ENCODE measurements around the gene MED26. TPM values are rescaled to one million over a fixed set of nuclear protein-coding genes. Genes with fewer than 3 reads are reported as not detected.

MED26 gene
- total RNA-seq, 1 donor from 2014 or later, result 6.3 TPM

DNA sequence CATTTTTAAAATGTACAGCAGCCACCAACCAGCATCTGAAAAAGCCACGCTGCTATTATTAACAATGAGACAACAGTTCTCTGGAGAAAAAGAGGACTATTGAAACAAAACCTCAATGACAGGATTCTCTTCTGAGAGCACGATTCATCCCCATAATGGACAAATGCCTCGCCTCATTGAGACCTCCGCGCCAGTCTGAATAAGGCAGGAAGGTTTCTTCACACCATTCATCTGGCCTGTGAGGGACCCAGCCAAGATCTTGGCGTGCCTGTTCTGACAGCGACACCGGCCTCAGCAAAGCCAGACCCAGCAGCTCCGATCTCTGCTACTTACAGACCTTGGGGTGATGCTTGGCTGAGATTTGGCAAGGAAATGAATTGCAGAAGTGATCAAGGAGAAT is 17.1 kb upstream of the MED26 start:
- no peak for ATAC-seq

DNA sequence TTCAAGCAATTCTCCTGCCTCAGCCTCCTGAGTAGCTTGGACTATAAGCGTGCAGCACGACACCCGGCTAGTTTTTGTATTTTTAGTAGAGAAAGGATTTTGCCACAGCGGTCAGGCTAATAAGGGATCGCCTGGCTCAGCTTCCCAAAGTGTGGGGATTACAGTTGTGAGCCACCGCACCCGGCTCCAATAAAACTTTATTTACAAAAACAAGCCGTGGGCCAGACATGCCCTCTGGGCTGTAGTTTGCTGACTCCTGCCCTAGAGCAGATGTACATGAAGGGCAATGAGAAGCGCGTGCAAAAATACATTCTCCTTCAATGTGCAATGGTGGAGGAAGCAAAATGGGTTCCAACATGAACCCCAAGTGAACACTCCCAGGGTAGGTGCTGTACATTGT is 13.7 kb upstream of the MED26 start:
- ATAC-seq, result no peak

DNA sequence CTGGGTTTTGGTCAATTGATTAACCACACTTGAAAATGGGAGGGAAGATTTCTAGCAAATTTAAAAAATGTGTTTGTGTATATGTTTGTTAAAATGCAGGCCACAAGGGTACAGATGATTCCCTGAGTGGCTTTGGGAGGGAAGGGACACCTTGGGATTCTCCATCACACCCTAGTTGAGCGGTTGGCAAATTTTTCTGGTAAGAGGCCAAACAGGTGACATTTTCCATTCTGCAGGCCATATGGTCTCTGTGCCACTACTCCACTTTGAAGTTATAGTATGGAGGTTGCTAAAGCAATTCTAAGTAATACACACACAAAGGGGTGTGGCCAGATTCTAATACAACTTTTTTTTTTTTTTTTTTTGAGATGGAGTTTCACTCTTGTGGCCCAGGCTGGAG is 12.9 kb upstream of the MED26 start:
- no peak for ATAC-seq

DNA sequence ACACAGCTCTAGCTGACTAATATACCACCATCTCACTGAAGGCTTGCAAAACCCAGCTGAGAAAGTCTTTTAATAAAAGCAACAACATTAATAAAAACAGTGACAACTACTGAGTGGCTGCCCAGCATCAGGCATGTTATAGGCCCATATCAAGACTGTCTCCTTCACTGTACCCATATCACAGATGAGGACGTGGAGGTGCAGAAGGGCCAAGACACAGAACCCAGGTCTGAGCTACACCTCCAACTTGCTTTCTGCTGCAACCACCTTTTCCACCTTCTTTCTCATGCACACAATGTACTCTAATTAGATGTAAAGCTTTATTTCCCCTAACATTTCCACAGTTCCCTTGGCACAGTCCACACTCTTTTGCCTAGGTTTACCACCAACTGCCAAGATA is 10.7 kb upstream of the MED26 start:
- ATAC-seq, result no peak

DNA sequence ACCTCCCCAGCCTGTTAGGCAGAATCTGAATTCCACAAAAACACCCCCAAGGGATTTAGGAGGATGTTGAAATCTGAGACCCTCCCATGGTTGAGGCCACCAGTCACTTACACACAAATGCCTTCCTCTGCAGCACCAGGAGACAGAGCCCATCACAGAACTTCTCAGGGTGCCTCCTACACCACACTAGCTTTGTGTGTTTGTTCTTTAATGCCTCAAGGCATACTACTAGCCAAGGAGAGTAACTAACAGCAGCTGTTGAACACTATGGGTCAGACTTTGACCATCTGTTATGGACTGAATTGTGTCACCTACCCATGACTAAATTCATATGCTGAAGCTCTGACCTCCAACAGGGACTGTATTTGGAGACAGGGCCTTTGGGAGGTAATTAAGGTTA is 9.5 kb upstream of the MED26 start:
- no peak for ATAC-seq

DNA sequence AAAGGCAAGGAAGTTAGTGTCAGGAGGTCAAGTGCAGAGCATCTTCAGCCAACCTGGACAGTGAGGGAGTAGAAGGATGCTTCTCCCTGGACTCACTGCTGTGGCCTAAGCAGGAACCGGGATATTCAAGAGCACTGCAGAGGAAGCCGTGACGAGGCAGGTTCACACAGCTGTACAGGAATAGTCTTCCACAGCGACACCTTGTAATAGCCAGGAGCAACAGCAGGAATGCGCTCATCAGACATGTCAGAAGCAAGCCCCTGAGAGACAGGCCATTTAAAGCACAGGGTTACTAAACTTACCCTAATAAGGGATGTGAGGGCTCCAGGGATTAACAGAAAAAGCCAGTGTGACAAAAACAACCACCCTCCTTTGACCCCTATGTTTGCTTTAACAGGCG is 3.5 kb upstream of the MED26 start:
- ATAC-seq, result no peak

DNA sequence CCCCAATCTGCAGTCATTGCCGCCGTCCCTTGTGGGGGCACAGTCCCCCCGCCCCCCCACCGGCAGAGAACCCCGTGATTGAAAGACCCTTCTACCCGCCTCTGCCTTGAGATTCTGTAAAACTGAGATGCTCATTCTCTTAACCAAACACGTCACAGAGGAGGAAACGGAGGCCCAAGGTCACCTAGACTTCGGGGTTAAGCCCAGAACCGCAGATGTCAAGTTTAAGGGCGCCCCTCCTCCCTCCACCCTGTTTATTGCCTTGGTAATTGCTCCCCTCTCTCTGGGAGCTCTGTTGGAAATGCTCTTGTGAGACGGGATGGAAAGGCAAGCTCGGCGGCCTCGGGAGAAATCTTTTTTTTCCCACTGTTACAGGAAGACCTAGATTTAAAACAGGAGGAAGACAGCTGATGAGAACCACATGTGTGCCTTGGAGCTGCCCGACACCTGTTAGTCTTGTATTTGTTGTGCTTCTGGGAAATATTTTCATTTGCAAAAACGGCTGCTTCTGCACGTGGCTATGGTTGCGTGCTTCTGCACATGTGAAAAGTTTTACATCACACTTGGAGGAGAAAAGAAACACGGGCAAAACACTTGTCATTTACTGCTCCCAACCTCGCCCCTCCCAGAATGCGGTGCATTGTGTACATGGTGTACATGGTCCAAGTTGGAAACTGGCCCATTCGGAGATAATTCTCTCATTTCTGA is 1.1 kb upstream of the MED26 start:
- no peak for ATAC-seq

DNA sequence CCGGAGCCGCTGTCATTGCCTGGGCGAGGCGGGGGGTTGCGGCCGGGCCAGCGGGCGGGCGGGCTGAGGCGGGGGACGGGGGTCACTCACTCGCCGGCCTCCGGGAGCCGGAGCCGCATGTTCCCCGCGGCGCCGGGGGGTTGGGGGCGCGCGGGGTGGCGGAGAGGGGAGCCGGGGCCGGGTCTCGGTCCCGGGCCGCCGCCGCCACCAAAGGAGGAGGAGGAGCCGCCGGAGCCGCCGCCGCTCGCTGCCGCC is 149 bp downstream of the MED26 start:
- no peak for ATAC-seq

DNA sequence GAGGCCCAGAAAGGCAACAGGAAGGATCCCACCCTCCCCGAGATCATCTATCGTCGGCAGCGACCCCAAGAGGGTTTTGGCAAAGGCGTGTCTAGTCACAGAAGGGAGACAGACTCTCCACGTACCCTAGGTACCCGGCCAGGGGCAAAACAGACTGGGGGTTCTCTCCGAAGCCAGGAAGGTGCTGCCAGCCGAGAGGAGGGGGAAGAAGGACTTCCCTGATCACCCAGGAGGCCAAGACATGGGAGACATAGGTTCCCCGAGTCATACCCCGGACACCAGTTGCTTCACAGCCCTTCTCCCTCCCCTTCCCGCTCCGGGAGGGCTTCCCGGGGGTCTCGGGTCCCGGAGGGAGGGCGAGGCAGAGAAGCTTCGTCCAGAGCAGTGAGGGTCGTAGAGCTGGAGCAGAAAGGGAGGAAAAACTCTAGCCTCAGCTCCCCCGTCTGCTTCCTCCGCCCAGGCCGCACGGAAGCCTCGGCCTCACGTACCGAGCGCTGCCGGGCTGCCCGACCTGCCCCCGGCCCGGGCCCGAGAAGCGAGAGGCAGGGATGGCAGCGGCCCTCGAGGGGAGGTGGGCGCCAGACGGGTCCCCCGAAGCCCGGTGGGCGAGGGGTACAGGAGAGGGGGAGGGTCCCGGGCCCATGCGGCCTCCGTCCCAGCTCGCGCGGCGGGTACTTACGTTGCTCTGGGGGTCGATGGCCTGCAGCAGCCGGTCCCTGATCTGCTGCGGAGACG is 644 bp downstream of the MED26 start:
- peak; percentile 10 for ATAC-seq

DNA sequence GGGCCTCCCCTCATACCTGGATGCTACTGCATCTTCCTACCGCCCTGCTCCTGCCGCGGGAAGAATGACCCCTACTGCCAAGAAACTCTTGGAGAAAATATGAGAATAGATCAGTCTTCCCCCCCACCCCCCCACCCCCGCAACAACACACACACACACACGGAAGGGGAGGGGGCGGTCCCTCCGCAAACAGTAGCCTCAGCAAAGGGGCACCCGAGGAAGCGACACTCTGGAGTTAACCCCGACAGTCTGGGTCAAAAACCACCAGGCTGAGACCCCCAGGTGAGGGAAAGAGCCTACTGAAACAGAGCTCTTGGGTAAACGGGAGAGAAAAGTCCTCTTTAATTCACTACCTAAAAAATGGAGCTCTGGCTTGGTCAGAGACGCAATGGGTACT is 1.2 kb downstream of the MED26 start:
- ATAC-seq, result no peak

DNA sequence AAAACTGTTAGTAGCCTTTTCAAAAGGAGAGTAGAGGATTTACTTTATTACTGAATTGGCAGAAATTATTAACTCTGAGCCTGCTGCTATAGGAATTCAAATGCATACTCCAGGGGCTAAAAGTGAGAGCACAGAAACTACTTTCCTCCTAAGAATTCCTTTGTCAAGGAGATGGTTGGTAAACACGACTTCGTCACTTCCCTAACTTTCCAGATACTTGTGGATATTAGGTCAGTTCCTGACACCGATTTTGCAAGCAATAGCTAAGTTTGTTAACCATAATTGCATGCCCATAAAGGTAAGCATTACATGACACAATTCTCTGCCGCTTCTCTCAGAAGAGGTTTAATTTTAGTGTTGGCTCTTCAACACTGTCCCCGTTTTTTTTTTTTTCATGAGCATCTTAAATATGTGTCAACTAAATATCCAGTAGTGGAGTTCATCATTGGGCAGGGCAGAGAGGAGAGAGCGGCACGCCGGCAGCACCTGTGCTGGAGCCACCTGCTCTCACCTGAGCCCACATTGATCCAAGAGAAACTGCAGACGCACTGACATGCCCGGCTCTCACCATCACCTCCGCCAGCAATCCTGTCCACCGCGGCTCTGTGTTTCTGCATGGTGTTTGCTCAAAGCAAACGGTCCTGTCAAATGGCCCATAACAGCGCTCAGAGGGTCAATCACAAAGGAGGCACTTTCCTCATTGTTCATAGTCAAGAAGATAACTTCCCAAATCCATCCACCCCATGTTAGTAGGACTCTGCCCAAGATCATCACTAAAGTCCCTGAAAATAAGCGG is 2.6 kb downstream of the MED26 start:
- no peak for ATAC-seq

DNA sequence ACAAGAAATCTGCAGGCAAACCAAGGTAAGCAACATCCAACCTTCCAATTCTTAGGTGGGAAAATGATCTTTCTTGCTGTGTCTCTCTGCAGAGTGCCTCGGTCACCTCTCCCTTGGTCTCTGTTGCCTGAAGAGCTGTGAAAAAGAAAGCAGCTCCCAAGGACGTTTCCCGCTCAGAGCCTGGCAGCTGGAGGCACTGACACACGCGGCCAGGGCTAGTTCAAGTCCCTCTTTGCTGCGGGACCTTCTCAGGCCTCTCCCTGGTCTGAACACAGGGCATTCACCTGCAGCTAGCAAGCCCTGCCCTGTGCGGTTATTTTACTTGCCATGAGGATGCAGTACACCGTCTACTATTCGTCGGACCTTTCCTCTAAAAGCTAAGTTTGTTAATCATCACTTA is 3.8 kb downstream of the MED26 start:
- no peak for ATAC-seq

DNA sequence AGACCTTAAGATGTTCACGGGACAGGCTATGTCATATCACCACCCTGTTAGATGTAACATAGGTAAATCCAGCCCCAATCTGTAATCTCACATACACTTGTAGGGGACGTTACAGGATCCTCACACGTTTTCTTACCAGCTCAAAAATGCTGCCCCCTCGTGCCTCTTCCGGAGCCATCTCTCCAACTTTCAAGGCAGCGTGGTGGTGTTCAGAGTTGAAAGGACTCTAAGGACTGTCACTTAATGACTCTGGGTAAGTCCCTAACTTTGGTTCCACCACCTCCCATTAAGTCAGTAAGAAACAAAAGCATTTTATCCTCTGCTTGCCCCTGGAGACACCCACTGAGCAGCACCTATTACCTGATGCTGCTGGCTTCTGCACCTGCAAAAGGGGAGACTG is 4.4 kb downstream of the MED26 start:
- ATAC-seq, result no peak

DNA sequence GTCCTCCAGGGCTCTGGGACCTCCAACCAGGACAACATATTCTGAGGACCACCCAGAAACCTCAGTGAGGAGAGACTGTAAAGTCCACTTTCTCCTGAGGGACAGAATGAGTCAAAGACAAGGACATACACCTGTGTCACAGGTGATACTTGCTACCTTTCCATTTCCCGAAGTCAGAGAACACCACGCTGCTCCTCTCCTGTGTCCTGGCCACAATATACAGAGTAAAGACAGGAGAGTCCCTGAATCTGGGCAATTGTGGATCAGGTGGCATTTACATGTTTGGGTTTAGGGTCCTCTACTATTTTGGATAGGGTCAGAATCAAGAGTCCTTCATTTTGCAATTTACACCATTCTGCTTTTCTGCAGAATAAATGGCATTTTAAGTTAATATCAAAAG is 4.9 kb downstream of the MED26 start:
- ATAC-seq, result no peak

DNA sequence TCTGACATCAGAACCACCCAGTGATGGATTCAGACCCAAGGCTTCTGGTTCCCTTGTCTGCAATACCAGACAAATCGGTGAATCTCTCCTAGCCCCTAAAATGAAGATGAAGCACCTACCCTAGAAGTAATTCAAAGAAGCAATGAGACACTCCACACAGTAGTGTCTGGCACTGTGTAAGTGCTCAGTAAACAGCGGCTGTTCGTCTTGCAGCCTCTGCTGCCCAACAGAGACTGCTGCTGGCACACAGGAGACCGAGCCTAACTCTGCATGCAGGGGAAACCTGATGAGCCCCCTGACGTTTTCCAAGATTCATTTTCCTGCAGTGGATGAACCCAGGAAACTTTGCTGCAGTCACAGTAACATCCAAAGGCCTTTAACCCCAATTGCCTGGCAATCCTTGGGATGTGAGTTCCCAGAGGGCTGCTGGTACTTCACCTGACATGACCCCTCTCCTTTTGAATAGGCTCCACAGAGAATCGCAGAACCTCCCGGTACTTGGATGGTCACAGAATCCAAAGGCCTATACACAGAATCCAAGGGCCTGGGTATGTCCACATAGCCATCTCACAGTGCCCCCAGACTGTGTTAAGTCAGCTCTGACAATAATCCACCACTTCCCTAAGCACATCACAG is 6.7 kb downstream of the MED26 start:
- no peak for ATAC-seq

DNA sequence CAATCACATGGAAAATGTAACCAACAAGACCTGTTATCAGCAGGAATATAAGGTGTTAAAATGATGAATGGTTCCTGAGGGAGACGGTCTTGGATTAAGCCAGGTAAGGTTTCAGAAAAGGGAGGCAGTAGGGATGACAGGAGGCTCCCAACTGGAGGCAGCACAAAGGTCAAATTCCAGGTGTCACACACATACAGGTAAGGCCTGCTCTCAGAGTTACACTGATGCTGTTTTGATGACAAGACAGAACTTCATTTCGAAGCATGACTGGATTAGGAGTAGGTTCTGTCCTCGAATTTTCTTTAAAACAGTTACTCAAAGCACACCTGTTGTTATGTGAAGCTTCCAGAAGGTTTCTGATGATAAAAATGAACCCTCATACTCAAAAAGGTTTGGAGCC is 7.4 kb downstream of the MED26 start:
- ATAC-seq, result no peak

DNA sequence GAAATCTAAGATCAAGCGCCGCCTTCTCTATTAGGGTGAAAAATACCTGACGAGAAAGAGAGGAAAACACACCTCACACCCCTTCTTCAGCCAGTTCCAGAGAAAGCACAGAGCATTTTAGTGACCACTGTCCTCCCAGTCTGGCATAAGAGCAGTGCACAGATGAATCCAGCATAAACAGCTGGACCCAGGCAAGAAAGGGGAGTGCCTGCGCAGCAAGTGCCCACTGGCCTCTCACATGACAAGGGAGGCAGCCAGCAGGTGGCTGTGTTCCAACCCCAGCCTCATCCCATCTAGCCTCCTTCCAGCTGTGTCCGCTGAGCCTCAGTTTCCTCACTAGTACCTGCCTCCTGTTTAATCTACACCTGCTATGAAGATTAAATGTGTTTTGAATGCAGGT is 8.0 kb downstream of the MED26 start:
- no peak for ATAC-seq

DNA sequence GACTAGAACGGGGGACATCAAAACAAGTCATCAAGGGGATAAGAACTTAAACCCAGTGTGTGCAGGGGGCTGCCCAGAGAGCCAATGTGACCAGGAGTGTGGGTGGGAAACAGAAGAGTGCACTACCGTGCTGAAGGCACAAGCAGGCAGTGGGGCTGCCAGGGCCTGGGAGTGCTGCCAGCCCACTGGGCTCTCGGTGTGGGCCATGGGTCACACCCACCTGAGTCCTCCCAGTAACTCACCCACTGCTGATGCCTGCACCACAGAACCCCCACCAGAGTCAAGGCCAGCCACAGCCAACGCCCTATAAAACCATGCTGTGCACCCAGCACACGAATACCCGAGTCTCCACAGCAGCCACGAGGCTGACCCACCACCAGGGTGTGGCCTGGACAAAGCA is 8.5 kb downstream of the MED26 start:
- no peak for ATAC-seq

DNA sequence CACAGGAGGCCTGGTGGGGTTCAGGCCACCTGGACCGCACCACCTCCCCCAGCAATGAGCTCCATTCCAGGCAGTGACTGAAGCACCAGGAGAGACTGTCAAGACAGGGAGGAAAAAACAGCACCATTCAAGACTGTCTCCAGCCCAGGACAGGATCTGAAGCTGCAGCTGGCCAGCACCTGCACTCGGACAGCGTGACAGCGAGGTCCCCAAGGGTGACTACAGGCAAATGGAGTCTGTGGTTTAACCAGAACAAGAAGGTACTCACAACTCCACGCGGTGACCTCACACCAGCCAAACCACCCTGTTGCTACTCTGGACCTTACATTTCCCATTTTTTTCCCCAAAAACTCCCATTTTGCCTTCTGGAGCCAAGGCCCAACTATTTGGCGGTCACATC is 9.8 kb downstream of the MED26 start:
- ATAC-seq, result no peak

DNA sequence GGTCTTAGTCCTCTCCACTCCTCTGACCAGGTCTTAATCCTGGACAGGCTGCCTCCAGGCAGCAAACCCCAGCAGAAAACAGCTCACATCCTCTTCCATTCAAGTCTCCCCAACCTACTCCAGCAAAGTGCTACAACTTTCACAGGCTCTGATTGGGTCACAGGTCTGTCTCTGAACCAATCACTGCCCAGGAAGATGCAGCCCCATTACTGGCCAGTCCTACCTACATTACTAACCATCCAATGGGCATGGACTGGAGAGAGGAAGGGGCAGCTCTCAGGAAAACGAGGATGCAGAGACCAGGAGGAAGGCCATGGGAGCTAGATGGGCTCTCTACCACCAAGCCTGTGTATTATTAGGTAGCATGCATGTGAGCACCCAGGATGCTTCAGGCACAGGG is 12.2 kb downstream of the MED26 start:
- no peak for ATAC-seq

DNA sequence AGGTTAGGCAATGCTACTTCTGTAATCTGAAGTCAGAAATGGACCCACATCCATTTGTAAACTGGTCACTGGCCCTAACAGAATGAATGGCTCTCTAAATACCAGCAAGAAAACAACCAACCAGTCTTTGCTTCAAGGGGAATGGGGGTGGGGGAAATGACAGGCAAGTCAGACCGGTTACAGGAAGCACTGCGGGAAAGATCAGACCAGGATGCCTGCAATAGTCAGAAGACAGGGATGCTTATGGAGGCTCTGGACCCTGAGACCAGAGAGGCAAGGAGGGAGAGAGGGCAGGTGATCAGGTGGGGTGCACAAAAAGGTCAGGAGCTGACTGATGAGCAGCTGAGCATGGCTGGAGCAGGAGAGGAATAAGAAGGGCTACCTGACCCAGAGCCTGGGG is 13.1 kb downstream of the MED26 start:
- ATAC-seq, result no peak

DNA sequence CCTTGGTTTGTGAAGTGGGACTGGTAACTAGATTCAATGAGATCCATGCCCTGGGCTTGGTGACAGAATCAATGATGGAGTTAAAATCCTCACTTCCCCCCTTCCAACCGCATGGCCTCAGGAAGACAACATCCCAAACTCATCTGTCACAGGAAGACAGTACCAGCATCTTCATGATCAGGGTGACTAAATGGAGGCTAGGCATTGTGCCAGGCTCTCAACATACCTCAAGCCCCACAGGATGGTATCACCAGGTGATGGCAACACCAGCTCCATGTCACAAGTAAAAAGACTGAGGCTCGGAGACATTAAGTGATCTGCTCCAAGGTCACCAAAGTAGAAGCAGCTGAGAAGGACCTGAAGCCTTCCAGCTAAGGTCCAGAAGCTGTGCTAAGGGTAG is 14.2 kb downstream of the MED26 start:
- no peak for ATAC-seq

DNA sequence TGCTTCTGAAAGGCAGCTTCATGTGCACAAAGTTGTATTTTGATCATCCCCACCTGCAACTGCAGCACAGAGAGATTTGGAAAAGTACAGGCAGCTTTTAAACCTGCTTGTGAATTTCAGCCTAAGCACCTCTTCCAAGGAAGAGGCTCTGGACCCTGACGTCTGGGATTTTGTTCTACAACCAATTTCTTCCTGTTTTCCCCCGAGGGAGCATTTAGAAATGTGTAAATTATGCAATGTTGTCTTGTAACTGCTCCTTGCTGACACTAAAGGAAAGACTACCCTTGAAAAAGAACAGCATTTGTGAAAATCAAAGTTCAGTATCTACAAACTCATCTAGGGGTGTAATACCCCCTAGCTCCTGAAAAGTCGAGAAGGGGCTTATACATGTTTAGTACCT is 15.4 kb downstream of the MED26 start:
- ATAC-seq, result no peak

DNA sequence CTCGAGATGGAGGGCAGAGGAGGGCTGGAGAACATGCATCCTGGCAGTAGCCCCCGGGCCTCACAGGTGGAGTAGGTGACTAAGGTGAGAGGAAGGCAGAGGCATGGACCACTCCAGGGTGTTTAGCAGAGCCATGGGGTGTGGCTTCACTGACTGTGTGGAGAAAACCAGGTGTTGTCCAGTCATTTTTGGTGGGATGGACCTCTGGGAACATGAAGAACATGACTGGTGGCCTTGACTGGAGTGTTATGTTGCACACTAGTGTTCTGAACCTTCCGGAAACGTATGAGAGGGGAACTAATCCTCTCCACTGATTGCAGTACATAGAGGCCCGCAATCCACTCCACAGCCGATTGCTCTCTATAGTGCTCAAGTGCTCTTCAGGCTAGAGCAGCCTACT is 16.9 kb downstream of the MED26 start:
- no peak for ATAC-seq

Measured in esophagus mucosa (tissue), 1 donor.